HepG2 (cell line): ENCODE measurements around the gene SLC26A3. TPM values are rescaled to one million over a fixed set of nuclear protein-coding genes. Genes with fewer than 3 reads are reported as not detected.
A peak's percentile ranks its signal among the peaks of the same experiment; 100 is the strongest.

Experiments
- CENPT ChIP-seq: sonication (generic); formaldehyde crosslinking; IDR thresholded peaks from 2 replicates; pipeline ENCODE4 v1.8.0; 2022; ENCODE audit warnings: low read depth, mild to moderate bottlenecking, moderate library complexity, missing genetic modification reagents
- ELF4 ChIP-seq: sonication (generic); formaldehyde crosslinking; IDR thresholded peaks from 2 replicates; pipeline ENCODE4 v1.5.0; 2020; ENCODE audit warnings: missing genetic modification reagents, mild to moderate bottlenecking, moderate library complexity, borderline replicate concordance
- HOXA7 ChIP-seq: sonication (generic); formaldehyde crosslinking; IDR thresholded peaks from 2 replicates; pipeline ENCODE4 v1.8.1; 2022; ENCODE audit warnings: mild to moderate bottlenecking, missing genetic modification reagents, moderate library complexity
- ISL2 ChIP-seq: sonication (generic); formaldehyde crosslinking; IDR thresholded peaks from 2 replicates; pipeline ENCODE4 v1.5.0; 2020; ENCODE audit warnings: missing genetic modification reagents
- JUN ChIP-seq: sonication (generic); formaldehyde crosslinking; IDR thresholded peaks from 2 replicates; pipeline ENCODE4 v1.4.0; 2020; ENCODE audit warnings: mild to moderate bottlenecking, missing genetic modification reagents
- KLF15 ChIP-seq: sonication (generic); formaldehyde crosslinking; IDR thresholded peaks from 2 replicates; pipeline ENCODE4 v1.8.1; 2023; ENCODE audit warnings: borderline replicate concordance, mild to moderate bottlenecking, inconsistent platforms, missing genetic modification reagents, mixed read lengths
- KLF16 ChIP-seq, 2 experiments: sonication (generic) in 1 of 2; formaldehyde crosslinking in 1 of 2; IDR thresholded peaks; 2 replicates each; pipeline versions ENCODE4 v1.6.1 to v1.8.0; 2016 to 2023; ENCODE audit warnings: missing genetic modification reagents in 2 of 2, missing compliant biosample characterization in 1 of 2
- MTF2 ChIP-seq: sonication (generic); formaldehyde crosslinking; IDR thresholded peaks from 2 replicates; pipeline ENCODE4 v1.5.0; 2020; ENCODE audit warnings: missing genetic modification reagents, borderline replicate concordance
- NFIC ChIP-seq: IDR thresholded peaks from 2 replicates; pipeline ENCODE4 v1.6.1; 2012; ENCODE audit warnings: mild to moderate bottlenecking, low read length, inconsistent platforms
- NFKBIZ ChIP-seq: IDR thresholded peaks from 2 replicates; pipeline ENCODE4 v1.6.1; 2018; ENCODE audit warnings: missing genetic modification reagents, missing compliant biosample characterization
- RXRB ChIP-seq: IDR thresholded peaks from 2 replicates; pipeline ENCODE4 v1.6.1; 2016; ENCODE audit warnings: borderline replicate concordance, missing genetic modification reagents, missing compliant biosample characterization
- TCF7 ChIP-seq: sonication (generic); IDR thresholded peaks from 2 replicates; pipeline ENCODE4 v1.6.1; 2016; ENCODE audit warnings: antibody characterized with exemption, low read depth
- YEATS2 ChIP-seq: sonication (generic); formaldehyde crosslinking; IDR thresholded peaks from 2 replicates; pipeline ENCODE4 v1.4.0; 2020; ENCODE audit warnings: missing genetic modification reagents, borderline replicate concordance
- ZFP36L1 ChIP-seq: sonication (generic); formaldehyde crosslinking; IDR thresholded peaks from 2 replicates; pipeline ENCODE4 v1.8.0; 2022; ENCODE audit warnings: mild to moderate bottlenecking, missing genetic modification reagents, moderate library complexity
- ZNF12 ChIP-seq: sonication (generic); formaldehyde crosslinking; IDR thresholded peaks from 2 replicates; pipeline ENCODE4 v1.5.0; 2020; ENCODE audit warnings: missing genetic modification reagents
- ZNF274 ChIP-seq: sonication (generic); formaldehyde crosslinking; IDR thresholded peaks from 2 replicates; pipeline ENCODE4 v1.5.1; 2020; ENCODE audit warnings: mild to moderate bottlenecking, missing genetic modification reagents
- ZNF484 ChIP-seq: sonication (generic); formaldehyde crosslinking; IDR thresholded peaks from 2 replicates; pipeline ENCODE4 v1.5.1; 2020; ENCODE audit warnings: mild to moderate bottlenecking, low read depth, missing genetic modification reagents, borderline replicate concordance
- polyA plus RNA-seq, 8 experiments: library from polyadenylated mRNA; depleted of rRNA in 3 of 8; stranded (reverse) in 7 of 8; unstranded in 1 of 8; fragments of >200 nt; fragmentation: Illumina TruSeq in 4 of 8; extraction: Trizol in 4 of 8; gene quantifications; 2 replicates each; pipeline versions ENCODE4 v1.2.1 to v1.2.3, GENCODE V29; 2011 to 2016; ENCODE audit warnings: low read depth in 4 of 8, missing spikeins in 1 of 8, mixed read lengths in 1 of 8; ENCODE audit not compliant: insufficient read depth in 1 of 8
- total RNA-seq, 5 experiments: library from RNA; depleted of rRNA; stranded (reverse); fragments of >200 nt; fragmentation: Illumina TruSeq; extraction: Trizol; gene quantifications; 2 replicates each; pipeline ENCODE4 v1.2.3, GENCODE V29; 2016; ENCODE audit warnings: low read depth in 1 of 5
- TF ChIP-seq, protein P1 (sequence below): sonication (generic); formaldehyde crosslinking; IDR thresholded peaks from 2 replicates; pipeline ENCODE4 v1.5.0; 2020; ENCODE audit warnings: missing genetic modification reagents
- TF ChIP-seq, protein P2 (sequence below): sonication (generic); formaldehyde crosslinking; IDR thresholded peaks from 2 replicates; pipeline ENCODE4 v1.4.0; 2020; ENCODE audit warnings: missing genetic modification reagents
- TF ChIP-seq, protein P3 (sequence below): sonication (generic); formaldehyde crosslinking; IDR thresholded peaks from 2 replicates; pipeline ENCODE4 v1.4.0; 2020; ENCODE audit warnings: missing genetic modification reagents
- TF ChIP-seq, protein P4 (sequence below): IDR thresholded peaks from 2 replicates; pipeline ENCODE4 v1.6.1; 2016; ENCODE audit warnings: missing genetic modification reagents, missing compliant biosample characterization
- TF ChIP-seq, protein P5 (sequence below): sonication (generic); formaldehyde crosslinking; IDR thresholded peaks from 2 replicates; pipeline ENCODE4 v1.8.1; 2022; ENCODE audit warnings: mild to moderate bottlenecking, missing genetic modification reagents
- TF ChIP-seq, protein P6 (sequence below): sonication (generic); formaldehyde crosslinking; IDR thresholded peaks from 2 replicates; pipeline ENCODE4 v1.4.0; 2020; ENCODE audit warnings: missing genetic modification reagents, mild to moderate bottlenecking, borderline replicate concordance

SLC26A3 gene
- total and polyA plus RNA-seq, 2 of the 13 experiments (the other 11 are each of a cell fraction or from before 2014, with no cell fraction given): 0.11 to 0.30 TPM

DNA sequence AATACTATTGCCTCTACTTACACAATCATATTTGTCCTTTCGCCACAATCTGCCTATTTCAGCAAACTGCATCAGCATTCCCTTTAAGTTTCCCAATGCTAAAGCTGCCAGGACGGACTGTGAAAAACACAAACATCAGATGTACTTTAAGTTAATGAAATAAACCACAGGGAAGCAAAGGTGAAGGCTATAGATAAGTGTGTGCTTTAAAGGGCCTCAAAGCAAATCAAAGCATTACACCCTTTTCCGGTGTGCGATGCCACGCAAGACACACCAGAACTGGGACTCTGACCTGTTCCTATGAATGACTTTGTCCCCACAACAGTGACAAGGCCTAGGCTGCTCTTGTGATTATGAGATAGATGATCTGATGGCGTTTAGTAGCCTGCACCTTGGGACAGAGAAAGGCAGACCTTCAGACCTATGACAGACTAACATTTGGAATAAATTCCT is 23.4 kb downstream of the SLC26A3 start (continued):
- TF ChIP-seq, protein P1, sequence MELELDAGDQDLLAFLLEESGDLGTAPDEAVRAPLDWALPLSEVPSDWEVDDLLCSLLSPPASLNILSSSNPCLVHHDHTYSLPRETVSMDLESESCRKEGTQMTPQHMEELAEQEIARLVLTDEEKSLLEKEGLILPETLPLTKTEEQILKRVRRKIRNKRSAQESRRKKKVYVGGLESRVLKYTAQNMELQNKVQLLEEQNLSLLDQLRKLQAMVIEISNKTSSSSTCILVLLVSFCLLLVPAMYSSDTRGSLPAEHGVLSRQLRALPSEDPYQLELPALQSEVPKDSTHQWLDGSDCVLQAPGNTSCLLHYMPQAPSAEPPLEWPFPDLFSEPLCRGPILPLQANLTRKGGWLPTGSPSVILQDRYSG: no peak
- peak in 1 of 2 experiments; percentile 92; a peak in 2 of 4 replicates for TF ChIP-seq KLF16 (CRISPR knock-in tag; IDR thresholded peaks at IDR 0.05)
- TF ChIP-seq YEATS2: peak; percentile 83; the same call in 1 of the 2 replicates
- TF ChIP-seq TCF7: peak; percentile 96
- peak; percentile 66 for TF ChIP-seq ZNF12 (CRISPR knock-in tag)
- peak; percentile 94 for TF ChIP-seq NFKBIZ (CRISPR knock-in tag)
- TF ChIP-seq, protein P2, sequence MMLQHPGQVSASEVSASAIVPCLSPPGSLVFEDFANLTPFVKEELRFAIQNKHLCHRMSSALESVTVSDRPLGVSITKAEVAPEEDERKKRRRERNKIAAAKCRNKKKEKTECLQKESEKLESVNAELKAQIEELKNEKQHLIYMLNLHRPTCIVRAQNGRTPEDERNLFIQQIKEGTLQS (CRISPR knock-in tag): 0 out of 2 replicates have a peak, but pooled peaks have one; percentile 43
- TF ChIP-seq MTF2 (CRISPR knock-in tag): no peak
- TF ChIP-seq ELF4 (CRISPR knock-in tag): peak; percentile 80
- no peak for TF ChIP-seq HOXA7
- TF ChIP-seq ZNF274 (CRISPR knock-in tag): no peak
- TF ChIP-seq ZFP36L1 (CRISPR knock-in tag): peak; percentile 81; the same call in 1 of the 2 replicates
- TF ChIP-seq, protein P3, sequence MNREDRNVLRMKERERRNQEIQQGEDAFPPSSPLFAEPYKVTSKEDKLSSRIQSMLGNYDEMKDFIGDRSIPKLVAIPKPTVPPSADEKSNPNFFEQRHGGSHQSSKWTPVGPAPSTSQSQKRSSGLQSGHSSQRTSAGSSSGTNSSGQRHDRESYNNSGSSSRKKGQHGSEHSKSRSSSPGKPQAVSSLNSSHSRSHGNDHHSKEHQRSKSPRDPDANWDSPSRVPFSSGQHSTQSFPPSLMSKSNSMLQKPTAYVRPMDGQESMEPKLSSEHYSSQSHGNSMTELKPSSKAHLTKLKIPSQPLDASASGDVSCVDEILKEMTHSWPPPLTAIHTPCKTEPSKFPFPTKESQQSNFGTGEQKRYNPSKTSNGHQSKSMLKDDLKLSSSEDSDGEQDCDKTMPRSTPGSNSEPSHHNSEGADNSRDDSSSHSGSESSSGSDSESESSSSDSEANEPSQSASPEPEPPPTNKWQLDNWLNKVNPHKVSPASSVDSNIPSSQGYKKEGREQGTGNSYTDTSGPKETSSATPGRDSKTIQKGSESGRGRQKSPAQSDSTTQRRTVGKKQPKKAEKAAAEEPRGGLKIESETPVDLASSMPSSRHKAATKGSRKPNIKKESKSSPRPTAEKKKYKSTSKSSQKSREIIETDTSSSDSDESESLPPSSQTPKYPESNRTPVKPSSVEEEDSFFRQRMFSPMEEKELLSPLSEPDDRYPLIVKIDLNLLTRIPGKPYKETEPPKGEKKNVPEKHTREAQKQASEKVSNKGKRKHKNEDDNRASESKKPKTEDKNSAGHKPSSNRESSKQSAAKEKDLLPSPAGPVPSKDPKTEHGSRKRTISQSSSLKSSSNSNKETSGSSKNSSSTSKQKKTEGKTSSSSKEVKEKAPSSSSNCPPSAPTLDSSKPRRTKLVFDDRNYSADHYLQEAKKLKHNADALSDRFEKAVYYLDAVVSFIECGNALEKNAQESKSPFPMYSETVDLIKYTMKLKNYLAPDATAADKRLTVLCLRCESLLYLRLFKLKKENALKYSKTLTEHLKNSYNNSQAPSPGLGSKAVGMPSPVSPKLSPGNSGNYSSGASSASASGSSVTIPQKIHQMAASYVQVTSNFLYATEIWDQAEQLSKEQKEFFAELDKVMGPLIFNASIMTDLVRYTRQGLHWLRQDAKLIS (CRISPR knock-in tag): 0 out of 2 replicates have a peak, but pooled peaks have one; percentile 45
- no peak for TF ChIP-seq ZNF484 (CRISPR knock-in tag)
- TF ChIP-seq, protein P4, sequence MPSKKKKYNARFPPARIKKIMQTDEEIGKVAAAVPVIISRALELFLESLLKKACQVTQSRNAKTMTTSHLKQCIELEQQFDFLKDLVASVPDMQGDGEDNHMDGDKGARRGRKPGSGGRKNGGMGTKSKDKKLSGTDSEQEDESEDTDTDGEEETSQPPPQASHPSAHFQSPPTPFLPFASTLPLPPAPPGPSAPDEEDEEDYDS (CRISPR knock-in tag): peak; percentile 62
- TF ChIP-seq NFIC: peak; percentile 94
- no peak; the same call in 1 of the 2 replicates for TF ChIP-seq KLF15 (CRISPR knock-in tag)
- peak; percentile 96 for TF ChIP-seq RXRB (CRISPR knock-in tag)
- TF ChIP-seq ISL2 (CRISPR knock-in tag): peak; percentile 98
- TF ChIP-seq, protein P5, sequence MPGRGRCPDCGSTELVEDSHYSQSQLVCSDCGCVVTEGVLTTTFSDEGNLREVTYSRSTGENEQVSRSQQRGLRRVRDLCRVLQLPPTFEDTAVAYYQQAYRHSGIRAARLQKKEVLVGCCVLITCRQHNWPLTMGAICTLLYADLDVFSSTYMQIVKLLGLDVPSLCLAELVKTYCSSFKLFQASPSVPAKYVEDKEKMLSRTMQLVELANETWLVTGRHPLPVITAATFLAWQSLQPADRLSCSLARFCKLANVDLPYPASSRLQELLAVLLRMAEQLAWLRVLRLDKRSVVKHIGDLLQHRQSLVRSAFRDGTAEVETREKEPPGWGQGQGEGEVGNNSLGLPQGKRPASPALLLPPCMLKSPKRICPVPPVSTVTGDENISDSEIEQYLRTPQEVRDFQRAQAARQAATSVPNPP (CRISPR knock-in tag): no peak
- peak; percentile 85; the same call in 1 of the 2 replicates for TF ChIP-seq JUN (CRISPR knock-in tag)
- TF ChIP-seq, protein P6, sequence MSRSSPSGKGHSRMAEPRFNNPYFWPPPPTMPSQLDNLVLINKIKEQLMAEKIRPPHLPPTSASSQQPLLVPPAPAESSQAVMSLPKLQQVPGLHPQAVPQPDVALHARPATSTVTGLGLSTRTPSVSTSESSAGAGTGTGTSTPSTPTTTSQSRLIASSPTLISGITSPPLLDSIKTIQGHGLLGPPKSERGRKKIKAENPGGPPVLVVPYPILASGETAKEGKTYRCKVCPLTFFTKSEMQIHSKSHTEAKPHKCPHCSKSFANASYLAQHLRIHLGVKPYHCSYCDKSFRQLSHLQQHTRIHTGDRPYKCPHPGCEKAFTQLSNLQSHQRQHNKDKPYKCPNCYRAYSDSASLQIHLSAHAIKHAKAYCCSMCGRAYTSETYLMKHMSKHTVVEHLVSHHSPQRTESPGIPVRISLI (CRISPR knock-in tag): peak; percentile 76
- no peak for TF ChIP-seq CENPT
